Muscle of arm (tissue), 12 donors: ENCODE results near the gene PRDM16. TPM values are rescaled to one million over a fixed set of nuclear protein-coding genes. Genes with fewer than 3 reads are reported as not detected.

Experiments
- DNase-seq: peaks from one replicate; pipeline ENCODE4 v3.0.0-alpha.2; 2013
- polyA plus RNA-seq, 12 donors: library from polyadenylated mRNA; unstranded; fragments of 120-200 nt; gene quantifications; one replicate each; pipeline ENCODE4 v1.2.1, GENCODE V29; 2013; ENCODE audit not compliant: insufficient read length in 12 of 12

The PRDM16 gene
- polyA plus RNA-seq, 12 donors = 0.66 to 2.0 (median 0.87) TPM; not detected in 2

DNA sequence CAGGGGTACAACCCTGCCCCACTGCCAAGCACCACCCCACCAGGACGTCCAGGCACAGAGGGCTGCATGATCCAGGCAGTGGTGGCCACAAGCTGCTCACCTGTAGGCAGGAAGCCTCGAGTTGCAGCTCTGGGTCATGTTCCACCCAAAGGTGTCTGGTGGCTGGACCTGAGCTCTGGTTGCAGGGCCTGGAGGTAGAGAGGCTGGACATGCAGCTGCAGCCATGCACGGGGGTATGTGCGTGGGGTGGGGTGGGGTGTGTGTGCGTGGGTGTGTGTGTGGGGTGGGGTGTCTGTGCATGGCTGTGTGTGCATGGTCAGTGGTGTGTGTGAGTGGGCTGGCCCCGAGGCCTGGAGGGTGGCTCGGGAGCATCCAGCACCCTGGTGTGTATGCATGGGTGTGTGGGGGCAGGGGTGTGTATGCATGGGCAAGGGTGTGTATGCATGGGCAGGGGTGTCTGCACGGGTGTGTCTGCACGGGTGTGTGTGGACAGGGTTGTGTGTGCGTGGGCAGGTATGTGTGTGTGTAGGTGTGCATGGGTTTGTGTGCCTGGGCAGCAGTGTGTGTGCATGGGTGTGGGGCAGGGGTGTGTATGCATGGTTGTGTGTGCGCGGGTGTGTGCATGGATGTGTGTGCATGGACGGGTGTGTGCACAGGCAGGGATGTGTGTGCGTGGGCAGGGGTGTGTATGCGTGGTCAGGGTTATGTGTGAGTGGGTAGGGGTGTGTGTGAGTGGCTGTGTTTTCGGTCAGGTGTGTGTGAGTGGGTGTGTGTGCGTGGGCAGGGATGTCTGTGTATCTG lies 401.0 kb downstream of the PRDM16 start:
- DNase-seq = no peak

GRCh38 chr1:3470650-3471355 lies 401.8 kb downstream of the PRDM16 start:
- DNase-seq = no peak

DNA sequence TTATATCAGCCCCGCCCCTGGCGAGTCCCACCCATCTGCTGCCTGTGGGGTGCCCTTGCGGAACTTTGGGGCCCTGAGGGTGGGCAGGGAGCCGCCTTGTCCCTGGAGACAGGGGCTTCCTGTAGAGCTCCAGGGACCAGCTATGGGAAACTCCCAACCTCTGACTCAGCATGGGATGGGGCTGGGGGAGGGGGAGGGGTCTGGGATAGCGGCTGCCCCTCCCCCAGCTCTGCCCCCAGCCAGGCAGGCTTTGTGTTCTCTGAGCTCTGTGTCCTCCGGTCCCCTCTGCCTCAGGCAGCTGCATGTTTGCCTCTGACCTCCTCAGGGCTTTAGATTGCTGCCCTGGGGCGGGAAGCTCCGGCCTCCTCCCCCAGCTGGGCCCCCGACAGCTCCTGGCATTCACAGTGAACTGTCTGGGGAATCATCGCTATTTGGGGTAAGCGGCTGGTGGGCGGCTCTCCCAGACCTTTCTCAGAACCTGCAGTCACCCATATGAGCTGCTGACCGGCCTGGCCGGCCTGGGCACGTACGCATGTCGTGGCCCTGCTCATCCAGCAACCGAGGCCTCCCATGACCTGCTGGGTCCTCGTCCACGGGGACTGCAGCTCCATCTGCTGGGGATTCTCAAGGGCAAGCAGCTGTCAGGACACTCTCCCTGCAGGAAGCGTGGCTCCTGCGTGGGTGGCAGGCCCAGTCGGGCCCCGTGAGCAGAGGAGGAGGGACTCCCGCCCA lies 402.5 kb downstream of the PRDM16 start:
- no peak for DNase-seq

DNA sequence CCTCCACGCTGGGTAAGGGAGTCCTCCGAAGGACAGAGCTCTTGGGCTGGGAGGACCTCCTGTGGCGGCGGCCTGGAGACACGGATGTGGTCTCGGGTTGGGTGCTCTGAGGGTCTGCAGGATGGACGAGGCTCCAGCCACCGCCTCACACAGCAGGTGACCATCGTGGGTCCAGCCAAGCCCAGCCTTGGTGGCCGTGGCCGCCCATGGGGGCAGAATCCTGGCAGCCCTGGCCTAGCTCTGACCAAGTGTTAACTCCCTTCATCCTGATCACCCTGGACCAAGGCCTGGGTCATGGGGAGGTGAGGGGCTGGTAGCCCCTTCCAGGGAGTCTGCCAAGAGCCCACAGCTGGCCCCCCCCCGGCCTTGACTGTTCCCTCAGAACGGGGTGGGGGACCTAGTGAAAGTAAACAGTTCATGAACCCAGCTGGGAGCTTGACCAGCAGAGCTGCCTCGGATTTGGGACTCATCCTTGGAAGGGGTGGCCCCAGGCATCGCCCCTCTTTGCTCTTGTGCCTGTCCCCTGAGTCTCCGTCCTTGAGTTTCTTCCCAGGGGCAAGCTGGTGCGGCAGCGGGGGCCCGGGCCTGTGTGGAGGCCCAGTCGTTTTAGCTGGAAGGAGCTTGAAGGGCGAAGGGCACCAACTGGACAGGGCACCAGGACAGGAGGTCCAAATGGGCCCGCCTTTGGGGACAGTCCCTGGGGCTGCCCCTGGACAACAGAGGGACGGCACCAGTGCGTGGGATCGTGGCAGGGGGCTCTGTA lies 403.3 kb downstream of the PRDM16 start:
- no peak for DNase-seq

- no peak for DNase-seq
These were observed 403.9 kb downstream of the PRDM16 start for GRCh38 chr1:3472906-3473305.

DNA sequence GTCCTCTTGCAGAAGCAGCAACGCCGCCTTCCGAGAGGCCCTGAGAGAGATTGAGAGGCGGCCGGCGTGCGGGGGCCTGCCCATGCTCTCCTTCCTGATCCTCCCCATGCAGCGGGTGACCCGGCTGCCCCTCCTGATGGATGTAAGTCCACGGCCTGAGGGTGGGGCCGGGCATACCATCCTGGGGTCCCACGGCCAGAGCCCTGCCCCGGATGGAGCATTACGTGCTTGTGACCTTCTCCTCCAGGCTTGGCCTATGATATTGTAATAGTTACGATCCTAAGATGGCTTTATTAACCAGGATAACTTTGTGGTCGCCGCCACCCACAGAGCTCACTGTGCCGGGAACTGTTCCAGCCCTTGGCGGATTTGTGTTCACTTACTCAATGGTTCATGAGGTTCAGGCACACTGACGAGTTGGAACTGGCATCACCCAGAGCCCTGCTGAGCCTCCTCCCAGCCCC lies 404.4 kb downstream of the PRDM16 start:
- no peak for DNase-seq

DNA sequence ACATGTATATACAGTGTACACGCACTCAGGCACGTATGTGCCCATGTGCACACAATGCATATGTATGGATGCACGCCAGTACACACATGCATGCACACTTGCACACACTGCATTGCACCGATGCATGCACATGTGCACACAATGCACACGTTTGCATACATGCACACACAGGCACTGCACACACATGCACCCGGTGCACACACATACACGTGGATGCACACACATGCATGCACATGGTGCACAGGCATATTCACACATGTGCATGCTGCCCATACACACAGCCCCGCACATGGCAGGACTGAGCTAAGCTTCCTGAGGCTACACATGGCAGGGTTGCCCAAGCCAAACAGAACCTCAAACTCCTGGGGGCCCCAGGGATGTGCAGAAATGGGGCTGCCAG lies 405.0 kb downstream of the PRDM16 start:
- DNase-seq = no peak

GRCh38 chr1:3474421-3474820 lies 405.4 kb downstream of the PRDM16 start:
- DNase-seq = no peak

GRCh38 chr1:3475839-3476573 lies 407.0 kb downstream of the PRDM16 start:
- DNase-seq = no peak

GRCh38 chr1:3476666-3477065 lies 407.7 kb downstream of the PRDM16 start:
- DNase-seq = no peak

DNA sequence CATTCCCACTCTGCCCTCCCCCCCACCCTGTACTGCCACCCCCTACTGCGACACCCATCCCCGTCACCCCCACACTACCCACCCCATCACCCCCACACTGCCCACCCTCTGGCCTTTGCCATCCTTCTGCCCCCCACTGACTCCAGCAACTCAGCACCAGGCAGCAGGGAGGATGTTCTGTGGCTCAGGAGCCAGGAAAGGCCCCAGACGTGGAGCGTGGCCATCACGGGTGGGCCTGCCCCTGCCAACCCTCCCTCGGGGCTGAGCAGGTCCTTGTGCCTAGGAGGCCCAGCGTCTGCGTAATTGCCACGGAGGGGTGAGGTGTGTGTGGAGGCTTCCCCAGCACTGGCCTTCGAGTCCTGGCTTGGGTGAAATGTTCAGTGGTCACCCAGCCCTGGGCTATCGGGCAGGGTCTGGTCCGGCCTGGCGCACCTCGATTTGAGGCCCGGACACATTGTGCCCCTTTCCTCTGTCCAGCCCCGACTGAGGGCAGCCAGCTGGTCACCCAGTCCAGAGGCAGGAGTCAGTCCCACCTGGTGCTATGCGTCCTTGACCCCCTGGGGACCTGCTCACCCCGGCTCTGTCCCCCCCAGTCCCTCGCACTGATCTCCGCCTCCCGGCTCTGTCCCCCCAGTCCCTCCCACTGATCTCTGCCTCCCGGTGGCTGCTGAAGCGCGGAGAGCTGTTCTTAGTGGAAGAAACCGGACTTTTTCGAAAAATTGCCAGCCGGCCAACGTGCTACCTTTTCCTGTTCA lies 408.4 kb downstream of the PRDM16 start:
- no peak for DNase-seq

DNA sequence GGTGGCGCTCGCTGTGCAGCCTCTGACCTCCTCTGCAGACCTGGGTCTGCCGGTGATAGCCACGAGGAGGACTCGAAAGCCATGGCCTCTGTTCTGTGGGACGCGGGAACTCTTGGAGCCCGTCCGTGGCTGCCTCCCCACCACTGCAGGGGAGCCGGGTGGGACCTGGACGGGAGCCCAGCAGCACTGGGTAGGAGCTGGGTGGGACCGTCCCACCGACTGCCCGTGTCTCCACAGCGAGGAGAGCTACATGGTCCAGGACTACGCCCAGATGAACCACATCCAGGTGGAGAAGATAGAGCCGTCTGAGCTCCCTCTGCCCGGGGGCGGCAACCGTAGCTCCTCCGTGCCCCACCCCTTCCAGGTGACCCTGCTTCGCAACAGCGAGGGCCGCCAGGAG lies 409.2 kb downstream of the PRDM16 start:
- DNase-seq = no peak

DNA sequence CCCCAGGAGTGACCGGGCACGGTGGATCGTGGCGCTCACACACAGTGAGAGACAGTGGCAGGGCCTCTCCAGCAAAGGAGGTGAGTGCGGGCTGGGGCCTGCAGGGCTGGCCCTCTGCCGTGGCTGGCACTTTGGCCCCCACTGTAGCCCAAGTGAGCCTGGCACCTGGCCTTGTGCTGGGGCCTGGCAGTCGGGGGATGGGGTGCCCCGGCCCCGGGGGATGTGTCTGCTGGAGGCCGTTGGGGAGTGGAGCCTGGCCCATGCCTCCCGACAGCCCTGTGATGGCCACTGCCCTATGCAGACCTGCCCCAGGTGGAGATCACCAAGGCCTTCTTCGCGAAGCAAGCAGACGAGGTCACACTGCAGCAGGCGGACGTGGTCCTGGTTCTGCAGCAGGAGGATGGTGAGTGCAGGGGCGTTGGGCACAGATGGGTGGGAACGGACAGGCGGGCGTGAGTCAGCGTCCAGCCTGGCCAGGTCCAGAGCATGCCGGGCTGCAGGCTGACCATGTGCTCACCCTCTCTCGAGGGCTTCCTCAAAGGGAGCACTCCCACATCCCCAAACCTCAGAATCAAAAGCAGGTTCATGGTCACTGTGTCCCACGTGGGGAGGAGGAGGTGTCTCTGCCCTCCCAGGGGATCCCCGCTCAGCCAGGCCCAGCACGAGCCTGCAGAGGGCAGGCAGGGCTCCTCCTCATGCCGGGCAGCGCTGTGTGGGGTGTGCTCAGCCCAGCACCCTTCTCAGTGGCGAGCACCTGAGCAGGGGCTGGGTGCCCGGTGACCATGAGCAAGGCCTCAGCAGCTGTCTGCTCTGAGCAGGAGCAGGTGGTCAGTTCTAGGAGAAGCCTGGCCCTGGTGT lies 410.7 kb downstream of the PRDM16 start:
- no peak for DNase-seq

DNA sequence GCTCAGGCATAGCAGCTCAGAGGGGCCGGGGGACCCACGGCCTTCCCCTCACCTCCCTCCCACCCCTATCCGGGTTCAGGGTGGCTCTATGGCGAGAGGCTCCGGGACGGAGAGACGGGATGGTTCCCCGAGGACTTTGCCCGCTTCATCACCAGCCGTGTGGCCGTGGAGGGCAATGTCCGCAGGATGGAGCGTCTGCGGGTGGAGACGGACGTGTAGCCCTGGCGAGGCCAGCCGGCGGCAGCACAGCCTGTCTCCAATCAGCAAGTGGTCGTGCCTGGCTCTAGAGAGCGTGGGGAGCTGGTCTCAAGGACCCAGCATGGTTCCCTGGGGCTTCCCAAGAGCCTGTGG lies 411.3 kb downstream of the PRDM16 start:
- DNase-seq = no peak

DNA sequence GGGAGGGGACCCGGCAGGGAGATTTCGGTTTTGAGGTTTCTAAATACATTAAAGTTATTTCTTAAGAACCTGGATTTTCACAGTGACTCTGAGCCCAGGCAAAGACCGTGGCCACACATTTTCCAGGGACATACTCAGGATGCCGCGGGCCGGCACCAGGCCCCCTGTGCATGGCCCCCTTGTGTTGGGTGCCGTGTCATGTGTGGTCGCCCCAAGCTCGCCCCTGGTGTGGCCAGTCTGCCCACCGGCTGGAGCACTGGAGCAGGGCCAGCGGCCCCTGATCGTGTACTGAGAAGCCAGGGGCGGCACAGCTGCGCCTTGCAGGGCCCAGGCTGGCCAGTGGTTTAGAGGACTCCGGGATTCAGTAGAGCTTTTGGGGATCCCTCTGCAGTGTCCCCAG lies 412.0 kb downstream of the PRDM16 start:
- DNase-seq = no peak

DNA sequence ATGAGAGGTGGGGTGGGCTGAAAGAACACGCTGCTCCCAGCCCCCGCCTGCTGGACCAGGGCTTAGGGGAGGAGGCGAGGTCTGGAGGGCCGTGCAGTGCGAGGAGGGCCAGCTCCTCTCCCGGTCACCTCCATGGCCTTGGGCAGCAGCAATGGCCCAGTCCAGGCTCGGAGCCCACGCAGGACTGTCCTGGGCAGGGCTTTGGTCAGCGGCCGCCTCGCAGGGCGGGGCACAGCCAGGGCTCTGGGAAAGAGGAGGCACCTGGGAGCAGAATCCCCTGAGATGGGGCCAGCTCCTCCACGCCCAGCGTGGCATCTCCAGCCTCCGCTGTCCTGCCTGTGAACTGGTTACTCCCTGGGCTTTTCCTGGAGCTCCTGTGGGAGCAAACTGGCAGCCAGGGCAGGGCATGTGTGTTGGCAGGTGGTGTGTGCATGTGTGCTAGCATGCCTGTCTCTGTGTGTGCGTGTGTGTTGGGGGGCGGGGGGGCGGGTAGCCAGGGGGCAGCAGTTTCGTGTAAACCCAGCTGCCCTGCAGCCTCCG lies 412.9 kb downstream of the PRDM16 start:
- no peak for DNase-seq

DNA sequence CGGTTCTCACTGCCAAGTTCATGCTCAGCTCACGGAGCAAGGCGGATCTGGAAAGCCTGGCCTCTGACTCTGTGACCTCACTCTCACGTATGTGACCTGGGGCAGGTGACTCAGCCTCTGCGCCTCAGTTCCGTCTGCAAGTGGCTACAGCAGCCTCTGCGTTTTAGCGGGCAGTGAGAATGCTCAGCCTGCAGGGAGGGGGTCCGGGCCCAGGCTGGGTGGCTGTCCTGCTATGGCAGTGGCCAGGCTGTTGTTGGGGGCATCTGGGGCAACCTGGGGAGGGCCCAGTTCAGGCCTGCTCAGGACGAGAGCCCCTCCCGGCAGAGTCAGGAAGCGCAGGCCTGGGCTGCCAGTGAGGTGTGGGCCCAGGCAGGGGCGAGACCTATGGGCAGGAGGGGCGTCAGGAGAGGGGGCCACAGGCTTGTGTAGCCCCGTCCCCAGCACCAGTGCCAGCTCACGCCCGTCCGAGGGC lies 413.4 kb downstream of the PRDM16 start:
- DNase-seq = no peak

DNA sequence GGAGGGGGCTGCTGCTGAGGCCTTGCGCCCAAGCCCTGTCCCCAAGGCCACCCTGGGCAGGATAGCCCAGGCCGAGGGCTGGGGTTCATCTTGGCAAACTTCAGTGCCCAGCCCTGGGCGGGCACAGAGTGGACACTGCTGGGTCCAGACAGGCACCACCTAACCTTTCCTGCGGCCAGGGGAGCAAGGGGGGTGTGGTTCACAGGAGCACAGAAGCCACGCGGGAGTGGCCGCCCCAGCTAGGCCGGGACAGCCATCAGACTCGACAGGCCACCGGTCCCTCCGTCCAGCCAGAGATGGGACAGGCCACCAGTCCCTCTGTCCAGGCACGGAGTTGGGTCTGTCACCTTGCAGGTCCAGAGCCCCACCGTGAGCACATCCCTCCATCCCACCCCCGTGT lies 414.4 kb downstream of the PRDM16 start:
- no peak for DNase-seq
